H1 (cell line): ENCODE measurements around the gene CD276.

Experiments
- CEBPB ChIP-seq: IDR thresholded peaks from 2 replicates; pipeline ENCODE4 v1.6.1; 2012; ENCODE audit warnings: low read depth, low read length
- CTCF ChIP-seq, 3 experiments: IDR thresholded peaks; 1 replicate in 2 of 3; 2 replicates in 1 of 3; pipeline versions ENCODE4 v1.5.1 to v1.6.1; 2011; ENCODE audit warnings: low read length in 3 of 3, mild to moderate bottlenecking in 3 of 3, inconsistent platforms in 2 of 3, low read depth in 1 of 3, moderate library complexity in 1 of 3; ENCODE audit not compliant: insufficient read depth in 1 of 3; ENCODE audit errors: control extremely low read depth in 1 of 3
- EZH2 ChIP-seq: fragments of 200-600 bp; sonication (generic); IDR thresholded peaks from 2 replicates; pipeline ENCODE4 v1.7.1; 2012; ENCODE audit warnings: low read depth, mild to moderate bottlenecking, moderate library complexity, low read length, inconsistent platforms; ENCODE audit not compliant: severe bottlenecking

GRCh38 chr15:73755481-73755880 lies 71.3 kb downstream of the CD276 start:
- TF ChIP-seq CEBPB (no peak), CTCF (IDR thresholded peaks at IDR 0.05; ENCODE audit: control extremely low read depth in 1 of 3, insufficient read depth in 1 of 3, low read depth in 1 of 3, low read length in 3 of 3) (no peak), EZH2 (no peak)
